Mesenchymal stem cell (in vitro differentiated cells and primary cell): ENCODE results near the gene ANGEL1.

Source experiments
- DNase-seq: peaks from one replicate; pipeline ENCODE4 v3.0.0-alpha.2; 2013
- H2AFZ ChIP-seq: one replicate; pipeline ENCODE4 v1.6.1; 2013; ENCODE audit warnings: low read depth, mild to moderate bottlenecking, control low read depth, inconsistent platforms, low read length, moderate library complexity
- H2AK5ac ChIP-seq: 2 replicates; pipeline ENCODE4 v1.6.1; 2013; ENCODE audit warnings: low read length, moderate library complexity, mild to moderate bottlenecking, inconsistent platforms; ENCODE audit not compliant: severe bottlenecking
- H2BK120ac ChIP-seq: one replicate; pipeline ENCODE4 v1.6.1; 2013; ENCODE audit warnings: low read depth, mild to moderate bottlenecking, inconsistent platforms, low read length, moderate library complexity
- H2BK12ac ChIP-seq, 2 experiments: one replicate each; pipeline ENCODE4 v1.6.1; 2013; ENCODE audit warnings: inconsistent platforms in 2 of 2, low read length in 2 of 2, mild to moderate bottlenecking in 2 of 2, moderate library complexity in 2 of 2, control low read depth in 1 of 2
- H2BK15ac ChIP-seq: one replicate; pipeline ENCODE4 v1.6.1; 2013; ENCODE audit warnings: mild to moderate bottlenecking, low read depth, inconsistent platforms; ENCODE audit not compliant: poor library complexity, severe bottlenecking
- H2BK5ac ChIP-seq: 2 replicates; pipeline ENCODE4 v1.6.1; 2013; ENCODE audit warnings: low read depth, mild to moderate bottlenecking, low read length, control low read depth, inconsistent platforms; ENCODE audit not compliant: poor library complexity, severe bottlenecking
- H3K14ac ChIP-seq, 2 experiments: one replicate each; pipeline ENCODE4 v1.6.1; 2013; ENCODE audit warnings: inconsistent platforms in 2 of 2, low read length in 2 of 2, control low read depth in 1 of 2, mild to moderate bottlenecking in 1 of 2, moderate library complexity in 1 of 2
- H3K18ac ChIP-seq, 2 experiments: one replicate each; pipeline ENCODE4 v1.6.1; 2013; ENCODE audit warnings: inconsistent platforms in 2 of 2, low read length in 2 of 2, control low read depth in 1 of 2, low read depth in 1 of 2, mild to moderate bottlenecking in 1 of 2
- H3K23ac ChIP-seq, 2 experiments: one replicate each; pipeline ENCODE4 v1.6.1; 2013; ENCODE audit warnings: inconsistent platforms in 2 of 2, low read length in 2 of 2, mild to moderate bottlenecking in 2 of 2, moderate library complexity in 2 of 2, control low read depth in 1 of 2
- H3K27ac ChIP-seq: 2 replicates; pipeline ENCODE4 v1.5.1; 2013; ENCODE audit warnings: mild to moderate bottlenecking, moderate library complexity, low read length, control low read depth, inconsistent platforms; ENCODE audit not compliant: poor library complexity, severe bottlenecking
- H3K27me3 ChIP-seq, 2 experiments: 2 replicates each; pipeline versions ENCODE4 v1.6.1 to v1.7.0; 2013; ENCODE audit warnings: low read length in 2 of 2, mild to moderate bottlenecking in 2 of 2, moderate library complexity in 2 of 2, control low read depth in 1 of 2, inconsistent platforms in 1 of 2; ENCODE audit not compliant: control insufficient read depth in 1 of 2, insufficient read depth in 1 of 2
- H3K36me3 ChIP-seq, 2 experiments: 2 replicates each; pipeline versions ENCODE4 v1.6.1 to v1.7.0; 2013; ENCODE audit warnings: low read length in 2 of 2, control low read depth in 1 of 2, inconsistent platforms in 1 of 2, low read depth in 1 of 2, mild to moderate bottlenecking in 1 of 2; ENCODE audit not compliant: insufficient read depth in 2 of 2, control insufficient read depth in 1 of 2
- H3K4ac ChIP-seq, 2 experiments: one replicate each; pipeline ENCODE4 v1.6.1; 2013; ENCODE audit warnings: inconsistent platforms in 2 of 2, low read length in 2 of 2, mild to moderate bottlenecking in 2 of 2, moderate library complexity in 2 of 2, control low read depth in 1 of 2, low read depth in 1 of 2
- H3K4me1 ChIP-seq: 2 replicates; pipeline ENCODE4 v1.6.1; 2013; ENCODE audit warnings: low read depth, low read length, control low read depth; ENCODE audit not compliant: control insufficient read depth, insufficient read depth
- H3K4me2 ChIP-seq: 2 replicates; pipeline ENCODE4 v1.6.1; 2013; ENCODE audit warnings: low read length, mild to moderate bottlenecking, inconsistent platforms; ENCODE audit not compliant: poor library complexity, severe bottlenecking
- H3K4me3 ChIP-seq, 2 experiments: 2 replicates each; pipeline versions ENCODE4 v1.5.1 to v1.7.0; 2013; ENCODE audit warnings: low read length in 2 of 2, mild to moderate bottlenecking in 2 of 2, control low read depth in 1 of 2, low read depth in 1 of 2; ENCODE audit not compliant: insufficient read depth in 1 of 2
- H3K79me1 ChIP-seq: replicated peaks from 2 replicates; pipeline ENCODE4 v1.6.1; 2013; ENCODE audit warnings: mild to moderate bottlenecking, control low read depth, low read length, inconsistent platforms; ENCODE audit not compliant: poor library complexity, severe bottlenecking
- H3K9ac ChIP-seq: 2 replicates; pipeline ENCODE4 v1.7.0; 2013; ENCODE audit warnings: mild to moderate bottlenecking, low read length, moderate library complexity
- H3K9me3 ChIP-seq: 2 replicates; pipeline ENCODE4 v1.7.0; 2013; ENCODE audit warnings: mild to moderate bottlenecking, low read length; ENCODE audit not compliant: control insufficient read depth
- H4K8ac ChIP-seq: one replicate; pipeline ENCODE4 v1.6.1; 2013; ENCODE audit warnings: inconsistent platforms, mild to moderate bottlenecking, low read length, moderate library complexity
- H4K91ac ChIP-seq: one replicate; pipeline ENCODE4 v1.6.1; 2013; ENCODE audit warnings: mild to moderate bottlenecking, low read length, inconsistent platforms
- WGBS: methylation state at CpG from one replicate; pipeline ENCODE4 v1.1.7; 2013; ENCODE audit warnings: mixed read lengths; 5-methylcytosine and 5-hydroxymethylcytosine counted together

The ANGEL1 gene

GRCh38 chr14:76810525-76810924 is 2.2 kb downstream of the ANGEL1 start:
- Histone ChIP-seq H3K23ac (no peak overlapping the region), H2BK120ac (no peak overlapping the region), H2BK12ac (no peak overlapping the region), H3K9me3 (no peaks in the 10 kb centered on the region), H3K27me3 (no peaks in the 10 kb centered on the region), H3K4me1 (no peaks in the 10 kb centered on the region), H3K4ac (no peak overlapping the region), H3K36me3 (peaks cover 25 to 35% of the 10 kb centered on the region in 2 experiments), H2AK5ac (no peak overlapping the region), H3K14ac (no peak overlapping the region), H4K8ac (no peak overlapping the region), H2BK15ac (no peak overlapping the region), H3K4me2 (no peak overlapping the region), H3K79me1 (peaks cover 27% of the 10 kb centered on the region), H2AFZ (no peak overlapping the region), H3K4me3 (peak overlapping the region in 1 of 2 experiments; percentile 90), H4K91ac (no peak overlapping the region), H3K18ac (no peak overlapping the region), H2BK5ac (no peak overlapping the region), H3K27ac (no peak overlapping the region), H3K9ac (peak overlapping the region; percentile 84)
- DNase-seq: no peak
- whole genome bisulfite sequencing: 44% methylated on average over 2 of the region's 3 CpGs

DNA sequence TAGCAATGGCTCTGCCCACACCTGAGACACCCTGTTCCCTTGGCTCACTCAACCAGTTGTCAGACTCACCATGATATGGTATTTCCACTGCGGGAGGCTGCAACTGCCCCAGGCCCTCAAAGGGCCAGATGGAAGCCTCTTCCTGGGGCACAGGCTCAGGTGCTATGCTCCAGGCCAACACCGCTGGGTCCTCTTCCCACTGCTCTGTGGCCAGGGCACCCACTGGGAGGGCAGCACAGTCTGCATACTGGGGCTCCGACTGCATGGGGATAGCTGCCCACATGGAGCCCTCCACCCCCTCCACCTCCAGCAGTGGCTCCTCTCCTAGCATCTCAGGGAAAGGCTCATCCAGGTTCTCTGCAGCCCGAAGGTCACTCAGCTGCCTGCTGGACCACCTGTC is 3.7 kb downstream of the ANGEL1 start:
- H4K91ac ChIP-seq: no peak overlapping the region
- H2AK5ac ChIP-seq: no peak overlapping the region
- no peak overlapping the region for H2AFZ ChIP-seq
- no peaks in the 10 kb centered on the region for H3K4me1 ChIP-seq
- H3K36me3 ChIP-seq: peaks cover 25 to 46% of the 10 kb centered on the region in 2 experiments
- H2BK5ac ChIP-seq: no peak overlapping the region
- no peak for DNase-seq
- H3K9me3 ChIP-seq: no peaks in the 10 kb centered on the region
- WGBS: 96% methylated on average over 4 of the region's 4 CpGs
- no peak overlapping the region for H3K27ac ChIP-seq
- no peak overlapping the region for H3K4ac ChIP-seq
- no peak overlapping the region for H3K18ac ChIP-seq
- H2BK15ac ChIP-seq: no peak overlapping the region
- no peak overlapping the region for H3K14ac ChIP-seq
- no peak overlapping the region for H2BK120ac ChIP-seq
- peaks cover 28% of the 10 kb centered on the region for H3K79me1 ChIP-seq
- no peaks in the 10 kb centered on the region for H3K27me3 ChIP-seq
- H4K8ac ChIP-seq: no peak overlapping the region
- no peak overlapping the region for H2BK12ac ChIP-seq
- no peak overlapping the region for H3K9ac ChIP-seq
- H3K4me2 ChIP-seq: no peak overlapping the region
- H3K23ac ChIP-seq: no peak overlapping the region
- H3K4me3 ChIP-seq: no peak overlapping the region

GRCh38 chr14:76808011-76808410 is 4.7 kb downstream of the ANGEL1 start:
- Histone ChIP-seq H2BK120ac (no peak overlapping the region), H3K27me3 (no peaks in the 10 kb centered on the region), H3K4me1 (no peaks in the 10 kb centered on the region), H4K91ac (no peak overlapping the region), H3K9ac (no peak overlapping the region), H3K4ac (no peak overlapping the region), H3K36me3 (peaks cover 30 to 56% of the 10 kb centered on the region in 2 experiments), H2BK12ac (no peak overlapping the region), H3K9me3 (no peaks in the 10 kb centered on the region), H2AK5ac (no peak overlapping the region), H3K18ac (no peak overlapping the region), H3K79me1 (peaks cover 28% of the 10 kb centered on the region), H3K14ac (no peak overlapping the region), H2BK15ac (no peak overlapping the region), H2BK5ac (no peak overlapping the region), H3K27ac (no peak overlapping the region), H3K23ac (no peak overlapping the region), H3K4me2 (no peak overlapping the region), H2AFZ (no peak overlapping the region), H3K4me3 (no peak overlapping the region), H4K8ac (no peak overlapping the region)
- no peak for DNase-seq
- no CpG with 5 or more reads among the region's 1 CpG for whole genome bisulfite sequencing

DNA sequence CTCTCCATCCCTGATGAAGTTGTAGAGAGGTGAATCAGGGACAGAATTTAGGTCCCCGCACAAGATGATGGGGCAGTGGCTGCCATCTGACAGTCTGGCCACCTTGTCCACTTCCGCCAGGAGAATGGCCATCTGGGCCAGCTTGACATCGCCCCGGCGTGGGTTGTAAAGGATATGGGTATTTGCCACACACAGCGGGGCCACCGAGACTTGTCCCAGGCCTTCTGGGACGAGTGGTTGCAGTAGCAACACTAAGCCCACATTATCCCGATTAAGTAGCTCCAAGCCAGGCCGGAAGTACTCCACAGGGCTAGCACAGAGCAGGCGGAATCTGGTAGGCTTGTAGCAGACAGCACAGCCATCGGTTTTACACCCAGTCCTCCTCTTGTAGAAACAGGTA is 6.2 kb downstream of the ANGEL1 start:
- no peak overlapping the region for H3K9ac ChIP-seq
- no peak overlapping the region for H4K8ac ChIP-seq
- H3K27ac ChIP-seq: no peak overlapping the region
- H2BK15ac ChIP-seq: no peak overlapping the region
- no peak overlapping the region for H3K4me2 ChIP-seq
- H3K4ac ChIP-seq: no peak overlapping the region
- H2AFZ ChIP-seq: no peak overlapping the region
- no peaks in the 10 kb centered on the region for H3K4me1 ChIP-seq
- no peak overlapping the region for H2BK120ac ChIP-seq
- H3K23ac ChIP-seq: no peak overlapping the region
- no peak overlapping the region for H2AK5ac ChIP-seq
- peaks cover 30 to 69% of the 10 kb centered on the region in 2 experiments for H3K36me3 ChIP-seq
- no peaks in the 10 kb centered on the region for H3K9me3 ChIP-seq
- H3K79me1 ChIP-seq: peaks cover 26% of the 10 kb centered on the region
- H2BK12ac ChIP-seq: no peak overlapping the region
- 94% methylated on average over 12 of the region's 12 CpGs for WGBS
- no peak for DNase-seq
- H3K4me3 ChIP-seq: no peak overlapping the region
- no peaks in the 10 kb centered on the region for H3K27me3 ChIP-seq
- peak overlapping the region; percentile 41 for H4K91ac ChIP-seq
- no peak overlapping the region for H3K14ac ChIP-seq
- H2BK5ac ChIP-seq: no peak overlapping the region
- no peak overlapping the region for H3K18ac ChIP-seq
